GM20000 (cell line): Measurements from ENCODE around the gene NUP107.
"Not testable (repeated sequence)": the region's sequence is repeated elsewhere in the genome, so short reads cannot be mapped to it uniquely, and the experiment has no call there.

ENCODE experiments used
- DNase-seq: peaks from one replicate; pipeline ENCODE4 v3.0.0; 2012; ENCODE audit warnings: low spot score
- CTCF ChIP-seq: IDR thresholded peaks from 2 replicates; pipeline ENCODE4 v1.5.1; 2012; ENCODE audit warnings: mild to moderate bottlenecking, control low read depth; ENCODE audit errors: extremely low read depth, missing control alignments

The NUP107 gene

GRCh38 chr12:68674376-68674775 is 12.4 kb upstream of the NUP107 start:
- no peak for DNase-seq
- no peak for TF ChIP-seq CTCF

- TF ChIP-seq CTCF = no peak
- no peak for DNase-seq
These were observed 11.5 kb upstream of the NUP107 start for GRCh38 chr12:68675101-68675842.

DNA sequence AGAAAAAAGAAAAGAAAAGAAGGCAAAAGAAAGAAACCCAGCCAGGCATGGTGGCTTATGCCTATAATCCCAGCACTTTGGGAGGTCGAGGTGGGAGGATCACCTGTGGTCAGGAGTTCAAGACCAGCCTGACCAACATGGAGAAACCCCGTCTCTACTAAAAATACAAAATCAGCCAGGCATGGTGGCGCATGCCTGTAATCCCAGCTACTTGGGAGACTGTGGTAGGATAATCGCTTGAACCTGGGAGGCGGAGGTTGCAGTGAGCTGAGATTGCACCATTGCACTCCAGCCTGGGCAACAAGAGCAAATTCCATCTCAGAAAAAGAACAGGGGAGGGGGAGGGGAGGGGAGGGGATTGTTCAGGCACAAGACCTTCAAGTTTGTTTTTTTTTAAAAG is 9.9 kb upstream of the NUP107 start:
- not testable (repeated sequence) for DNase-seq

GRCh38 chr12:68686262-68686594 is 550 bp upstream of the NUP107 start:
- DNase-seq = no peak
- no peak for TF ChIP-seq CTCF

DNA sequence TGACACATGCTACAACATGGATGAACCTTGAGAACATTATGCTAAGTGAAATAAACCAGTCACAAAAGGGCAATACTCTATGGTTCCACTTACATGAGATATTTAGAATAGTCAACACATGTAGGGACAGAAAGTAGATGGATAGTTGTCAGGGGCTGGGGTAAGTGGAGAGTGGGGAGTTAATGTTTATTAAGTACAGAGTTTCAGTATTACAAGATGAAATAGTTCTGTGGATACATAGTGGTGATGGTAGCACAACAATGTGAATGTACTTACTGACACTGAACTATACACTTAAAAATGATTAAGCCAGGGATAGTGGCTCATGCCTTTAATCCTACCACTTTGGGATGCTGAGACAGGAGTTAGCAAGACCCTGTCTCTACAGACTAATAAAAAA is 8.7 kb downstream of the NUP107 start:
- no peak for TF ChIP-seq CTCF
- DNase-seq = no peak

GRCh38 chr12:68699486-68699885 is 12.7 kb downstream of the NUP107 start:
- DNase-seq = no peak
- TF ChIP-seq CTCF = no peak

DNA sequence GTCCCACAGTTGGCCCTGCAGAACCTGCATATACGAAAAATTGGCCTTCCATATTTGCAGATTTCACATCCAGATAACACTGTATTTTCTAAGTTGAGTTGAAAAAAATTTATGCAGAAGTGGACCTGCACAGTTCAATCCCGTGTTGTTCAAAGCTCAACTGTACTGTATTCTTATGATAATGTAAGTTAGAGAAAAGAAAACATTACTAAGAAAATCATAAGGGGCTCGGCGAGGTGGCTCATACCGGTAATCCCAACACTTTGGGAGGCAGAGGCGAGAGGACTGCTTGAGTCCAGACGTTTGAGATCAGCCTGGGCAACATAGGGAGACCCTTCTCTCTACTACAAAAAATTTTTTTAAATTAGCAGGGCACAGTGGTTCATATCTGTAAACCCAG is 41.0 kb downstream of the NUP107 start:
- TF ChIP-seq CTCF = no peak

DNA sequence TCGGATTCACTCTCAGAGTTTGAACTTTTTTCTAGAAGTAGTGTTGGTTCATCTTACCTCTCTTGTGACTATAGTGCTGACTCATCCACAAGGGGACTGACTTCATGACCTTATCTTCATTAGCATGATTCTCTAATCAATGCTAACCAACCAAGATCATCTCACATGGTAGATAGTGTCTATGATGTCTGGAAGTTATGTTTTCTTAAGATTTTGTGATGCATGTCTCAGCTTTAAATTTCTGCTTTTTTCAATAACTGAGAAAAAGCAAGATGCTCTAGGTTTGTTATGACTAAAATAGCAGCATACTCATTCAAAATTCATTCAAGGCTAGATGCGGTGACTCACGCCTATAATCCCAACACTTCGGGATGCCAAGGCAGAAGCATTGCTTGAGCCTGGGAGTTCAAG is 46.9 kb downstream of the NUP107 start:
- TF ChIP-seq CTCF = no peak
- DNase-seq = no peak

More for the DNA sequence above, 41.0 kb downstream of the NUP107 start:
- no peak for DNase-seq
